ENCODE results near the gene FAM193B.

FAM193B gene

GRCh38 chr5:177554474-177555111, at the start of gene FAM193B:
TSS of gene FAM193B (minus strand) at chr5:177554563. CDS start at chr5:177554458, 105 bp downstream.
- peak; percentile 91 for DNase-seq

DNA sequence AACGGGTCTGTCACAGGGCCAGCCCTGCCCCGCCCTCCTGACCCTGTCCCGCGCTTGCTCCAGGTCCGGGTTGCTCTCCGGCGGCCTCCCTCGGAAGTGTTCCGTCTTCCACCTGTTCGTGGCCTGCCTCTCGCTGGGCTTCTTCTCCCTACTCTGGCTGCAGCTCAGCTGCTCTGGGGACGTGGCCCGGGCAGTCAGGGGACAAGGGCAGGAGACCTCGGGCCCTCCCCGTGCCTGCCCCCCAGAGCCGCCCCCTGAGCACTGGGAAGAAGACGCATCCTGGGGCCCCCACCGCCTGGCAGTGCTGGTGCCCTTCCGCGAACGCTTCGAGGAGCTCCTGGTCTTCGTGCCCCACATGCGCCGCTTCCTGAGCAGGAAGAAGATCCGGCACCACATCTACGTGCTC, 49.8 kb upstream of the FAM193B start:
- DNase-seq = no peak

- DNase-seq = no peak
These were observed 49.3 kb upstream of the FAM193B start for GRCh38 chr5:177603631-177604030.

- no peak for DNase-seq
These were observed 48.1 kb upstream of the FAM193B start for GRCh38 chr5:177602458-177602830.

DNA sequence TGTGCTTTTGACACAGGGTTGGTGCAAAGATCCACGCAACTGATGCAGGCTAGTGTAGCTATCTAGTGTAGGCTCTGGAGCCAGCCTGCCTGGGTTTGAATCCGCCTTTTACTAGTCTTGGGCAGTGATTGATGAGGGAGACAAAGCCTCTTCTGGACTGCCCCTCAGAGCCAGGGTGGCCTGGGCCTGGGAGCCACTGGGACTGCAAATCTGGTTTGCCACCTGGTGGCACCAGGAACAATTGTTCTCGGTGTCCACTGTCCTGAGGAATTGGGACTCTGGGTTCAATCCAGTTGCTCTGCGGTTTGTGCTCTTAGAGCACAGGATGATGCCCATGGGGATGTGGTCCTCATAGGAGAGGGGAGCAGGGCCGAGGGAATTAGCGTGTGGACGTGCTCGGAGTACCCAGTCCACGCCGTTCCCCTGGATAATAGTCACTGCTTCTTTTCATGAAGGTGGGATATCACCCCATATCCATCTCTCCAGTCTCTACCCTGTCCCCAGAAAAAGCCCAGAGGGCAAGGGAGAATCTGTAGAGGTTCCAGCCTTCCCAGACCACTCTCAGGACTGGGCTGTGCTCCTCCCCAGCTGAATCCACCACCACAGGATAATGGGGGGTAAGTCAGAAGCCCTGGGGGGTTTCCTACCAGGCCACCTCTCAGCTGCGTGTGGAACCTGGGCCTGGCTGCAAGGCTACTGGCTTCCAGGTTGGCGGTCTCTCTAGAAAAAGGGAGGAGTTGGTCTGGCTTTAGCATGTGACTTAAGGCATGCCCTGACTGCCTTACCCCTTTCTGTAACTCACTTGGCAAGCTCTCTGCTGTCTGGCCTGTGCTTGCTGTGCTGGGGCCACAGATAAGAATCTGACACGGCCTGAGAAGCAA, 47.5 kb upstream of the FAM193B start:
- DNase-seq = no peak

DNA sequence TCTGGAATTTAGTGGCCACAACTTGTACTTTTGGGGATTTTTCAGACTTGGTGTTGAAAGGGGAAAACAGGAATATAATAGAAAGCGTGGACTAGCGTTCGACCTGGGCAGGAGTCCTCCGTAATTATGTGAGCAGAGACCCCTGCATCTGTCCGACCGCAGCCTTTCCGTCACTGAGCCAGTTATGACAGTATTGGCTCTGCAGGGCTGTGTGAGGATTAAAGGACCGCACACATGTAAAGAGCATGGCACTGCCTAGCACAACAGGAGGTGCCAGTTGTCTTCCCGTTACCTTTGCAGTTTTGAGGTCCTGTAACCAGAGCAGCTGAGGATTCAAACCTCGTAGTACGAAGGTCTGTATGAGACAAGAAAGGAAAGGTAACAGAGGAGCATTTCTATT, 46.8 kb upstream of the FAM193B start:
- no peak for DNase-seq

DNA sequence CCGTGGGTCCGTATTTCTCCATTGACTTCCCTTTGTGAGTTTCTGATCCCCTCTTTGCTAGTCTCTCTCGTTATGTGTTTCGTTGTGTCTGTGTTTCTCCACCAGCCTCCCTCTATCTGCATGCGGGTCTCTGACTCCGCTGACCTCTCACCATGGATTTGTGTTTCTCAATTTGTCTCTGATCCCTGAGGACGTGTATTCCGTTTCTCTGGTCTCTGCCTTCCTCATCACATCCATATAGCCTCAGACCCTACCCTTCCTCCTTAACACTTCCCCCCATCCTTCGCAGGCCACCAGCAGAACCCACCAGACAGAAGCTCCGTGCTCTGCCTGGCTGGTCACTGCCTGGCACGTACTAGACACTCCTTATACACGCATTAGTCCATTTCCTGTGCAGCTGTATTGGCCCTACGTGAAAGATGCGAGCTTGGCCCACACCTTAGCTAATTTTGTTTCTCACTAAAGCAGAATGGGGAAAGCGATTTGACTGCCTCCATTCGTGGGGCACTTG, 46.2 kb upstream of the FAM193B start:
- DNase-seq = no peak

DNA sequence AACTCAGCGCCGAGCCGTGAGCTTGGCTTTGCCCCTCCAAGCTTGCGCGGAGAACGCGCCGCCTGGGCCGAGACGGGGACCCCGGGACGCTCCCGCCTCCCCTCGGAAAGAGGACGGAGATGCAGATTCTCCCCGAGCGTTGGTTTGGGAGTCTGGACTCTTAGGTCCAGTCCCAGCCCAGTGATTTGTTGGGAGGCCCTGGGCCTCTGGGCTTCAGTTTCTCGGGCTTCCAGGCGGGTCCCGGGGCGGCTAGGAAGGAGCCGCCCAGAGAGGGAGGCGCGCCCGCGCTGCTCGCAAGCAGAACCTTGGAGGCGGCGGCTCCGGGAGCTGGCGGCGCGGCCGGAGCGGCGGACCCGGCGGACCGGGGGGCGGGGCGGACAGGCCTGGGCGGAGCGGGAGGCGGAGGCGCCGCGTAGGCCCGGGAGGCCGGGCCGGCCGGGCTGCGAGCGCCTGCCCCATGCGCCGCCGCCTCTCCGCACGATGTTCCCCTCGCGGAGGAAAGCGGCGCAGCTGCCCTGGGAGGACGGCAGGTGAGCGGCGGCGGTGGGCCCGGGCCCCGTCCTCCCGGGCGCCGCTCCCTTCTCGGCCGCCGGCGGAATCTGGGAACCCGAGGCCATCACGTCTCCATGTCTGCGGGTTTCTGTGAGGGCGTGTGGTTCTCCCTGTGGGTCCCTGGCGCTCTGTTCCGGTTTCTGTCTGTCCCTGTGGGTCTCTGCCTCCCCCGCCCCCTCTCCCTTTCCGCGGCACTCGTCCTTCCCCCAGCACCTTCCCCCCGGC, 45.6 kb upstream of the FAM193B start, which contains the start of gene B4GALT7:
Gene B4GALT7 (plus strand): TSS at position 402 of the 777 bp plus-strand sequence. CDS start 79 bp downstream, at position 481.
- DNase-seq = peak; percentile 77

GRCh38 chr5:177598477-177598876, 44.1 kb upstream of the FAM193B start:
- no peak for DNase-seq

GRCh38 chr5:177596775-177597238, 42.4 kb upstream of the FAM193B start:
- no peak for DNase-seq

DNA sequence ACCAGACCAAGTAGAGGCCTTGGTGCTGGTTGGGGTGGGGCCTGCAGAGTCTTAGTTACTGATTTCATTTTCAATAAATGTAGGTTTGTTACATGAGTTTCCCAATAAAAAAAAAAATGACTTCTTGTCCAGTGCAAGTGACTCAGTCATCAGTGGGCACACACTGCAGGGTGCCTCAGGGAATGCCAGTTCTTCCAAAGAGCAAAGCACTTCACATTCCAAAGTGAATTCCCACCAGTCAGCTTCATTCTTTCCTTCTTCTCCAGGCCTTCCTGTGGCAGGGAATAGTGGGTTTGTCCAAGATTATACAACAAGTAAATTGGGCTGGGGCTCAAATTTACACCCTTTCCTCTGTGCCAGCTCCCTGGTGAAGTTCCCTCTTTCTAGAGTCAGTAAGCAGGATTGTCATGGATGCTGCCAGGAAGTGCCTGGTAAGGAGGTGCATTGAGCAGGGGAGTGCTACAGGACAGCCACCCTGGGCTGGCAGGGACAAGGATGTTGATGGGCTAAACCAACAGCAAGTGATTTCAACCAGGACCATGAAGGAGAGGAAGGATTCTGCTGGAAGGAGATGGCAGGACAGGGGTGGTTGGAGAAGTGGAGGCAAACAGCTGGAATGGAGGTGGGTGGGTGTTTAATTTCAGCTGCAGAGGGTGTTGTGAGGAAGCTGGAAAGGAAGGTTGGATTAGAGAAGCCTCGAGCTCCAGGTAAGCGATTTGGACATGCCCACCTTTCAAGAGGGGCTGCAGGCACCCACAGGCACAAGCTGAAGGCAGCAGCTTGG, 41.8 kb upstream of the FAM193B start:
- no peak for DNase-seq

- no peak for DNase-seq
These were observed 40.7 kb upstream of the FAM193B start for GRCh38 chr5:177595026-177595585.

- DNase-seq = no peak
These were observed 39.7 kb upstream of the FAM193B start for GRCh38 chr5:177594071-177594470.

- no peak for DNase-seq
These were observed 39.1 kb upstream of the FAM193B start for GRCh38 chr5:177593511-177593910.

DNA sequence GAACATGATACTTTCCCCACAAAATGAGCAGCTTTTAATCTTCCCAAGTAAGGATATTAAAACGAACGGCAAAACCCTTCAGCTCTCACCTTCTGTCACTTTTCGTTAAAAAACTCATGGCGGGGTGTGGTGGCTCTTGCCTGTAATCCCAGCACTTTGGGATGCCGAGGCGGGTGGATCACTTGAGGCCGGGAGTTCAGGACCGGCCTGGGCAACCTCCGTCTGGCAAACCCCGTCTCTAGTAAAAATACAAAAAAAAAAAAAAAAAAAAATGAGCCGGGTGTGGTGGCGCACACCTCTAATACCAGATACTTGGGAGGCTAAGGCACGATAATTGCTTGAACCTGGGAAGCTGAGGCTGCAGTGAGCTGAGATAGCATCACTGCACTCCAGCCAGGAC, 38.5 kb upstream of the FAM193B start:
- DNase-seq = no peak

GRCh38 chr5:177592010-177592834, 37.9 kb upstream of the FAM193B start, which contains the start of gene TMED9:
TSS of gene TMED9 (plus strand) at chr5:177592203. CDS start at chr5:177592215, 12 bp downstream.
- peak; percentile 79 for DNase-seq

DNA sequence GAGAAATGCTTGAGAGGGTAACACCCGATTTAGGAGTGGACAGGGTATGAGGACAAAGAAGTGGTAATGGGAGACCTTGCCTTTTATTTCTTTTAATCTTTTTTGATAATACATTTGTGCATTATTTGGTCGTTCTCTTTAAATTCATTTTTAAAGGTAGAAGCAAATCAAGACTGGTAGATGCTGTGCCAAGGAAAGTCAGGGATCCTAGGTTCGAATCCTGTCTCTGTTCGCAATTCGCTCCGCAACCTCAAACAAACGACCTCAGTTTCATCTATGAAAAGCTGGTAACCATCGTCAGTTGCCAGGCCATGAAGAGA, 37.3 kb upstream of the FAM193B start:
- DNase-seq = no peak

- no peak for DNase-seq
These were observed 36.0 kb upstream of the FAM193B start for GRCh38 chr5:177590406-177590805.

GRCh38 chr5:177588413-177588909, 34.1 kb upstream of the FAM193B start:
- DNase-seq = no peak

DNA sequence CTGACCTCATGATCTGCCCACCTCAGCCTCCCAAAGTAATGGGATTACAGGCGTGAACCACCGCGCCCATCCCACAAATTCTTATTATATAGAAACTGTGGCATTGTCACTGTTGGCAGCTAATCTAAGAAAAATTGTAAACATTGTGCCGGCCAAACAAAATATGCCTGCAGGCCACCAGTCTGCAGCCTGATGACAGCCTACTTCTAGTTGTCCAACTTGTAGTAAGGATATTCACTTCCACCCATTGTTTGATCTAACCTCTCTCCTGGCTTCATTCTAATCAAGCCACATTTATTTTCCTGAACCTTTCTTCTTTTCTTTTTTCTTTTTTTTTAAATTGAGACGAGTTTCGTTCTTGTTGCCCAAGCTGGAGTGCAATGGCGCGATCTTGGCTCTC, 24.0 kb upstream of the FAM193B start:
- no peak for DNase-seq

- DNase-seq = no peak
These were observed 21.8 kb upstream of the FAM193B start for GRCh38 chr5:177576169-177576568.
